ENCODE data around the gene TMEM184A.
A peak's percentile ranks its signal among the peaks of the same experiment; 100 is the strongest.

Gene TMEM184A

DNA sequence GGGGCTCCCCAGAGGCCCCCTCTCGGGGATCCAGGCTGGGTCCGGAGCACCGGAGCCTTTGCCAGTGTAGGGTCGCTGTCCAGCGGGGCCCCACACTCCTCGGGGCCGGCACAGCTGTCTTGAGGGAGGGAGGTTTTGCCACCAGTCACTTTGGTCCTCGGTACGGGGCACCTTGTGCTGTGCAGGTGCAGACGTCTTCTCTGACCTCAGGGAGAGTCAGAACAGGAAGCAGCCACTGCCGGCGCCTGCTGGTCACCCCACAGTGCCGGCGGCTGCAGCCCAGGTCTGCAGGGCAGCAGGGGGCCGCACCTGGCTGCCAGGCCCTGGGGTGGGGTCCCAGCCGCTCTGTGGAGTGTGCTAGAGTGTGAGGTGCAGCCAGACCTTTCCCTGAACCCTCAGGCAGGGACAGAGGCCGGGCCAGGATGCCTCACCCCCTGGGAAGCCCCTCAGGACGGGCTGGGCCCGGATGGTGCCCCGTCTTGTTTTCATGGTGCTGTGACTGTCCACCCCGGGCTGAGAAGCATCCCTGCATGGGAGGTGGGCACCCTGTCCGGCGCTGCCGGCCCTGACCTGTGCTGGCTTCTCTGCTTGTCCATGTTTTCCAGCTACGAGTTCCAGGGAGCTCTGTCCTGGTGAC is 17.3 kb downstream of the TMEM184A start:
- no peak for DNase-seq

DNA sequence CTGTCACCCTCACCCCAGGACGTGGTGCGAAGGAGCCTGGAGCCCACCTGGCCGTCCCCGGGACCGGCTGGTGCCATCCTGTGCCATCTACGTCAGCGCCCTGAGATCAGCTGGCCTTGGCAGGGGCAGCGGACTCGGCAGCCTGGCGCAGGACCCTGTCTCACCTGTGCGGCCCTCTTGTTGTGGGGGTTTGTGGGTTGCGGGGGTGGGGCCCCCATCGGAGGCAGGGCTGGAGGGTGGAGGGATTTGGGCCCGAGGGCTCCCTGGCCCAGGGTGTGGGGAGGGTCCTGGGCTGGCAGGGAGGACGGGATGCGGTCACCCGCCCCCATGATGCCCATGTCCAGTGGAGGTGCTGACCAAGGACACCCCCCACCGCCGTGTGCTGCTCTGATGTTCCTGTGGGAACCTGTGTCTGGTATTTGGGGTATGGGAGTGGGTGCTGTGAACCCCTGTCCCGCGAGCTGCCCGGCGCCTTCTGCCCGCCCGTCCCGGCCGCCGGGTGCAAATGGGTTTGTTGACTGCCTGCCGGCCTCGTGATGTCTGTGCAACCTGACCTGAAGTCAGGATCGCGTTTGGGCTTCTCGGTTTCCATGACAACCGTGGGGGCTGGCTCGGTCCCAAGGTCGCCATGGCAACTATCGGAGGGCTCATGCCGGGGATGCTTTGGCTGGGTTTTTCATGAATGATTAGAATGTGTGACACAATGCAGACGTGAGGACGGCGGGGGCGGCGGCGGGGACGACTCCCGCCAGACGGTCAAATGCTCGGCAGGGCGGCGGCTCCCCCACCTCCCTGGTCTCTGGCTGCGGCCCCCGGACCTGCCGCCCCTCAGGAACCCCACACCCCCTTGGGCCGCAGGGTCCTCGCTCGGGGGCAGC is 18.2 kb downstream of the TMEM184A start:
- no peak for DNase-seq

DNA sequence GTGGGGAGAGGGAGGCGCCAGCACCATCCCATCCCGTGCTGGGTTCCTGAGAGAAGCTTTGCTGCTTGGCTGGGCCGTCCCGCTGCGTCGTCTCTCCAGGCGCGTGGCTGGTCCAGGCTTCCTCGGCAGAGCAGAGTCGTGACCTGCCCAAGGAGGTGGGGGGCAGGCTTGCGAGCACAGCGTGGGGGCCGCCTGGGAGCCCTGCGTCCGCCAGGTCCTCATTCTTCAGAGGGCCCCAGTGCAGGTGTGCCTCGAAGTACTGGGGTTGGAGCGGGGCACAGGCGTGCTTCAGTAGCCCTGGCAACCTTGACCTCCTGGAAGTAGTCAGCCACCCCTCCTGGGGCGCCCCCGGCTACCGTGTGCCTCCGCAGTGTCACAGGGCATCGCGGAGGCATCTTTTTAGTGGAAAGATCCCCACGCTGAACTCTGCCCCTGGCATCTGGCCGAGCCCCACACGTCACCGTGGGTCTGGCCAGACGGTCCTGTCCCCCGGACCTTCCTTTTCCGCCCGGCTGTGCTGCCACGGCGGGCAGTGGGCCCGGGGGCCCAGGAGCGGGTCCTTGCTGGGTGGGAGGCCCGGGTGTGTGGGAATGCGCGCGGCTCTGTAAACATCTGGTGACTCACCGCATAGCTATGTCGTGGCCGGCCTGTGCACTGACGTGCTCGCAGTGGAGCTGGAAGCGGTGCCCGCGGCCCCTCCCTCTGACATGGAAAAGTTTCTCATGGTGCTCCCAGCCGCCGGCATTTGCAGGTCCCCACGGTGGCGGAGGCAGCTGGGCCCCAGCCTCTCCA is 19.1 kb downstream of the TMEM184A start:
- no peak for DNase-seq

DNA sequence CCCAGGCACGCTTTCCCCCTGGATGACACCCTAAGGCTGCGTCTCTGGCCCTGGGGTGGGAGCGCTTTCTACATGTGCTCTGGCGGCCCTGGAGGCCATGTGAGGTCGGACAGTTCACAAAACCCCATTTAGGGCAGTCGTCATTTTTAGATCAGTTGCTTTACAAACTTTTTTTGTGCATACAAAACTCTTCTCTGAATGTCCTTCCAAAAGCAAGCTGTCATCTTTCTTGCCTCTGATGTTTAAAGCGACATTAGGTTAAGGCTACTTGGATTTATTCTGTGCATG is 19.6 kb downstream of the TMEM184A start:
- DNase-seq: no peak

DNA sequence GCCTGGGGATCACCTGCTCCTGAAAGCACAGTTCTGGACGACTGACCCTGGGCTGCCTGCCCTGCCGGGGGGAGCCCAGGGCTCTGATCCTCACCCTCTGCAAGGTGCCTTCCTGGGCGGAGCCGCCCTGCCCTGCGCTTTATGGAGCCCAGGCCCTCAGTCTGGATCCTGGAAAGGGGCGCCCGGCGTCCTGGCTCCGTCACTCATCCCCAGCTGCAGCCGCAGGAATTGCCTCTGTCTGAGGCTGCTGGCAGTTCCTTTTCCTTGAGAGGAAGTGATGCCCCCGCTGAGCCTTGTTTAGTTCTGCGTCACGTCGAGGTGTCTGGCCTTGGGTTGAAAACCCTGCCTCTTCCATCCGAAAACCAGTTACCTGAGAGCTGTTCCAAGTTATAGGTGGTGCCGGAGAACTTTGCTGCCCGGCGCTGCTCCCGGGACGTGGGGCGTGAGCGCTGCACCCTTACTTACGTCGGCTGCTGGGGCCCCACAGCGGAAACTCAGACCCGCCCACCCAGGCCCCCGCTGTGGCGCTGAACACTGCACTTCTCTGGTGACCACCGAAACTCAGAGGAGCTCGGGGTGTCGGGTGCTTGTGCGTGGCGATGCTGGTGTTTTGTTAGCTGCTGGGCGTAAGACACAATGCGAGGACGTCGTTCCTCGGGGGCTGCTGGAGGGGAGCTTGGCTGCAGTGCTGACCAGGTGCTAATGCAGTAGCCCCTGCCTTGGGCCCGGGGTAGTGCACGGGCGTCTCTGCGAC is 20.1 kb downstream of the TMEM184A start:
- DNase-seq: no peak

DNA sequence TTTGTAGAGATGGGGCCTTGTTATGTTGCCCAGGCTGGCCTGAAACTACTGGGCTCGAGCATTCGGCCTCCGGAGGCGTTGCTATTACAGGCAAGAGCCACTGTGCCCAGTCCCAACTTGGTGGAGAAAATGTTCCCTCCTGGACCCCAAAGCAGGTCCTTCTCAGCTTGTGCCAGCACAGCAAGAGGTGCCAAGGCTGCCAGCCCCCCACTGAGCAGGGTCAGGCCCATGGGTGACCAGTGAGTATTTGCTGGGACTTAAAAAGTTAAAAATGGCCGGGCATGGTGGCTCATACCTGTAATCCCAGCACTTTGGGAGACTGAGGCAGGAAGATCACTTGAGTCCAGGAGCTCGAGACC is 20.9 kb downstream of the TMEM184A start:
- no peak for DNase-seq

DNA sequence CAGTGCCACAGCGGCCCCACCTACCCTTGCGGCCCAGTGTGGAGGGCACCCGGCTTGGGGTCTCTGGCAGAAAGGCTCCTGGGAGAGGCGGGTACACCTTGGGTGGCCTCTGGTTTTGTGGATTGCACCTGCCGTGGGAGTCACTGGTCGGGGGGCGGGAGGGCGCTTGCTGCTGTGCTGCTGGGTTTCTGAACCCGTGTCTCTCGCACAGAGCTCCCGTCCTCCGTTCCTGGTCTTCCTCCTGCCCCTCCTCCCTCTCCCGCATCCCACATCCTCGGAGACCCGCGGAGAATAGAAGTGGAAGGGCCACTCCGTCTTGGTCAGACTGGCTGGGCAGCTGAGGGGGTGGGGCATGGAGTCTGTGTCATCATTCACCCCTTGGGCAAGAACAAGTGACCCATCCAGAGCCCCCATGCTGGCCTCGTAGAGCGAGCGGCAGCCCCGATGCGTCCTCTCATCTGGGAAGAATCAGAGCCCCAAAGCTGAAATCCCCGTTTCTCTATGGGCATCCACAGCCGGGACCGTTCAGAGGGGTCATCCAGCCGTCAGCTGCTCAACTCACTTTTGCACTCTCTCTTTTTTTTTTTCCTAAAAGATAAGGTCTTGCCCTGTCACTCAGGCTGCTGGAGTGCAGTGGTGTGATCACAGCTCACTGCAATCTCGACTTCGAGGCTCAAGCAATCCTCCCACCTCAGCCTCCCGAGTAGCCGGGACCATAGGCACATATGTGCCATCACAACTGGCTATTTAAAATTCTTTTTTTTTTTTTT is 21.5 kb downstream of the TMEM184A start:
- no peak for DNase-seq

DNA sequence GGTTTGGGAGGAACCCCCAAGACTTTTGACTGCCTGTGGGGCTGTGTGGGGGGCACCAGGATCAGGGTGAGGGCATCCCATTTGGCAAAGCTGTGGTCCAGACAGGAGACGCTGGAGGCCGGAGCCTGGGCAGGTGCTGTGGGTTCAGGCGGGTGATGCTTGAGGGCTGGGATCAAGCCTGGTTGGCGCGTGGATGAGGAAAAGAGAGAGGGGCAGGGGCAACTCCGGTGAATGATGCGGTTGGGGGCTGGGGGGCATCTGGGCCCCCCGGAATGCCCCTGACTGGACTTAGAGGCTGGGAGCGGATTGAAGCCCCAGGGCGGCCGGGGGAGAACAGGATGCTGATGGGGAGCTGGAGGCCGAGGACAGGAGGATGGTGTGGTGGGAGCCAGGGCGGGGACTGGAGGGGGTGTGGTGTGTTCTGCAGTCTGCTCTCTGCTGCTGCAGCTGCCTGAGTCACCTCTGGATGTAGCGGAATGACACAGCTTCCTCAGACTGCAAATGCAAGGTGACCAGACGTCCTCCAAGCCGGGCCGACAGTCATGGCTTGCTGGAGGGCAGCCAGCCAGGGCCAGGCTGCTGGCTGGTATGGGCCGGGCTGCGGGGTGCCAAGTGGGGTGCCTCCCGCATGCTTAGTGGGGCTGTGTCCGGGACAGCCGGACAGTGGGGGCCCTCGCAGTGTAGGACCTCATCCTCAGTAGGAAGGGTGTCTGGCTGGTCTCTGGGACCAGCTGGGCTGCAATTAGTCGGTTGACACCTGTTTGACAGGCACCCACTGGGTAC is 22.3 kb downstream of the TMEM184A start:
- no peak for DNase-seq

DNA sequence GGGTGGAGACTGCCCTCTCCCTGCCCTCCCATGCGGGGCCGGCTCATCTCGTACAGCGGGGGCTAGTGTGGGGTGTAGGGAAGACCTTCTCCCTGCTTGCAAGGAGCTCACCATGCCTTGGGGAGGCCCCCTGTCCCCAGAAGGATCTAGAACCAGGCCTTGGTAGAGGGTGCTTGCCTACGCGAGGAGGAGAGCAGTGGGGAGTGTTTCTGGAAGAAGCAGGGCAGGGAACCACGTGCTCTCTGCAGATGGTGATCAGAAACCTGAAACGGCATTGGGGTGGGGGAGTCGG is 22.8 kb downstream of the TMEM184A start:
- DNase-seq: no peak

DNA sequence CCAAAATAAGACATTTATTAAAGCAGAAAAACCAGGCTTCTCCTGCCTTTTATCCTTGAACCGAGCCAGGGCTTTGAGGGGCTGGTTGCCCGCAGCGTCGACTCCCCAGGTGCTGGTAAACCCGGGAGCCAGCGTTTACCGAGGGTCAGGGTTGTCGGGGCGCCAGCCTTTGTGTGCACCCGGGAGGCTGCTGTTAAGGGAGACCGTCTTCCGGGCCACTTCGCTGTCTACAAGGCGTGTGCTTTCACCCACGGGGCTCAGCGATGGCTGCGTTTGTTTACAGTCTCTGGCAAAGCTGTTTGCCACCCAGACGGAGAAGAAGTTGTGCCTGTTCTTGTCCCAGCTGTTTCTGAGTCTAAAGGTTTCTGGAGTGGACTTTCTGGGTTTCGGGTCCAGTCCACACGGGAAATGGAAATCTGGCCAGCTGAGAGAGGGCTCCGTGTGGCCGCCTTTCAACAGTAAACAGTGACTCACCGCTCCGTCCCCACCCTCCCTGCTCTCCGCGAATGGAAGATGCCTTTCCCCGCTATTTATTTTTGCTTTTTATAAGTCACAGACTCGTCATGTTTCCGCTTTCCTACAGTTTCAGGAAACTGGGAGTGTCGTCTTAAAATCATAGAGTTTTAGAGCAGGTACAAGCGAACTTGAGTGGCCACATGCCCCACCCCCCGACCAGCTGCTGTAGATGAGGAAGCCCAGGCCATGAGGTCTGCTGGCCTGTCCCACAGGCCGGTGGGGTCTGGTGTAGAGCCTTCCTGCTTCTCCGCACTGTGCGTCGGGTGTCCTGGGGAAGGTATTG is 23.4 kb downstream of the TMEM184A start:
- peak; percentile 49 for DNase-seq

DNA sequence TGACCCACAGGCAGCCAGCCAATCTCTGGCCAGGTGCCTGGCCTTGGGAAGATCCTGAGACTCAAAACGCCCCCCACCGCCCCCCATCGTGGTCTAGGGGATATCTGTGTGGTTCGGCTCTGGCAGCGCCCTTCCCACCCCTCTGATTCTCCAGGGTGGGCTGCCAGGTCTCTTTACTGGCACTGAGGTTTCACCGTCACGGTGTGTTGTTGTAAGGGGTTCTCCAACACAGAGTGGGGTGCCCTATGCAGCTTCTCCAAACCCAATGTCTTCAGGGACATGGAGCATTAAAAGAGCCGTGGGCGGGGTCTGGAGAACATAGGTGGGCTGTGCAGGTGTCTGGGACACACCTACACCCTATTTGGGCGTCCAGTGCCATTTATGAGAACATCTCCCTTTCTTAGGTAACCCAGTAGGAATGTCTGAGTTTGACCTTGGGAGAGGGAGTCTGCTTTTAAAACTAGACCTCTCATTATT is 24.0 kb downstream of the TMEM184A start:
- no peak for DNase-seq

DNA sequence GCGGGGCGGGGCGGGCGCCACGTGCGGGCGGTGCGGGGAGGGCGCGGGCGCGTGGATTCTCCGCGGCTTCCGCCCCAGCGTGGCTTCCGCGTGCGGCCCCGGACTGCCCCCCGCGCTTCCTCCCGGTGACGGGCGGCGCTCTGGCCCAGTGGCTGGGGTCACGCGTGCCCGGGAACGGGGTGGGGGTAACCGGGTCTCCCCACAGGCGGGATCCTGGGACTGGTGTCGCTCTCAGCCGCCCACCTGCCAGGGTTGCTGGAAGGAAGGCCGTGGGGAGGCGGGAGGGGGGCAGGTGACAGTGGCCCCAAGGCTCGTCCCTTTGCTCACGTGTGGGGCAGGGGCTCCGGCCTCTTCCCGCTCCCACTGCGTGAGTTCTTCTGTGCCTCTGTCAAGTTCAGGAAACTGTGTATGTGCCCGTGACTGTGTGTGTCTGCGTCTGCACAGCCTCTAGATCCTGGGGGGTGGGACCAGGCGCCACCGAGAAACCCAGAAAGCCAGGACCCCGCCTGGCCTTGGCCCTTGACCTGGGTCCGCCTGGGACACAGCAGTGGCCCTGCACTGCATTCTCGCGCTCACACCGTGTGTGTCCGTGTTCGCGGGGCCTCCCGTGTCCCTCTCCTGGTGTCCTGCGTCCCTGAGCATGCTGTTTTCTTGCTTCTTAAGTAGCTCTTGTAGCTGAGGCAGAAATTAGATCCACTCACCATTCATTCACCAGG is 24.6 kb downstream of the TMEM184A start:
- no peak for DNase-seq

DNA sequence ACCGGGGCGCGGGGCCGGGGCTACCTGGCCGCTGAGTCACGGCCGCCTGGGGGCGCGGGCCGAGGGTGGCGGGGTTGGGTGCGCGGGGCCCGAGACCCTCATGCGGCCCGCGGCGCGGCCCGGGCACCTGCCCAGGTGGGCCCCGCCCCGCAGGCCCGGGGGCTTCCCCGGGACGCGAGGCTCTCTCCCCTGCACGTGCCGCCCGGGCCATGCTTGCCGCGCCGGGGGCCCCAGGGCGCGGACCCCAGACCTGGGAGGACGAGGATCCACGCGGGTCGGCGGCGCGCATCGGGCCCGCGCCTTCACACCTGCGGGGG is 25.1 kb downstream of the TMEM184A start:
- no peak for DNase-seq

DNA sequence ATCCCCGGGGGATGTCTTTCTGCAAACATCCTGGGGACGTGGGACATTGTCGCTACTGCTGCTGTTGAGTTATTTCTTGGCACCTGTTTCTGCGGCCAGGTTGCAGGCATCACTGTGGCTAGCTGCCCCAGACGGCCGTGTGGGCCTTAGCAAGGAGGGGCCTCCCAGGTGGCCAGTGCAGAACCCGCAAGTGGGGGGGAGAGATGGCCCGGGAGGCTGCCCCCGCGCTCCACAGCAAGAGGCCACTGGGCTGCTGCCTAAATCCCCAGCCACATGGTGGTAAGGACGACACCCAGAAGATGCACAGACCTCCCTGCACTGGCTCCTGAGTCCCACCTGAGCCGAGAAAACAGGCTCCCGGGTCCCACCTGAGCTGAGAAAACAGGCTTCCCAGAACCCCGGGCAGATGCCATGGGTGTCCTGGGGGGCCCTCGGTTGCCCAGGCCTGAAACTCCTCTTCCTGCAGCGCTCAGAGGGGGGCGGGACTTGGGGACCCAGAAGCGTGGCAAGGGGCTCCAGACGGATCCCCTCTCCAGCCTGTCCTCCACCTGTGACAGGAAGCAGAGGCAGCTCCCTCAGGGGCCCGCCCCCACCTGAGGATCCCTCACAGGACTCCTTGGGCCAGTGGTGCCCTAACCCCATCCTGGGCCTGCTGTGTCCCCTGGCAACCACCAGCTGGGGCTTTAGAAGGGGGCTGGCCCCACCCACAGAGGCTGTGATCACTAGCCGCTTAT is 26.5 kb downstream of the TMEM184A start:
- DNase-seq: no peak

DNA sequence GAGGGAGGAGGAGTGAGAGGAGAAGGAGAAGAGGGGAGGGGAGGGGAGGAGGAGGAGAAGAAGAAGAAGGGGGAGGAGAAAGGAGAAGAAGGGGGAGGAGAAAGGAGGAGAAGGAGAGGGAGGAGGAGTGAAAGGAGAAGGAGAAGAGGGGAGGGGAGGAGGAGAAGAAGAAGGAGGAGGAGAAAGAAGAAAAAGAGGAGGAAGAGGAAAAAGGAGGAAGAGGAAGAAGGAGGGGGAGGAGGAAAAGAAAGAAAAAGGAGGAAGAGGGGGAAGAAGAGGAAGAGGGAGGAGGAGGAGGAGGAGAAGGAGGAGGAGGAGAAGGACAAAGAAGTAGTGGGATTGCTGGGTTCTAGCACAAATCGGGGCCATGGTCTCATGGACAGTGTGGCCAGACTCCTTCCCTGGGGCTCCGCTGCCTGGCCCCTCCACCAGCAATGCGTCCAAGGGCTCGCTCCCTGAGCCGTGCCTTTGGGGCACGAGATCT is 29.7 kb downstream of the TMEM184A start:
- no peak for DNase-seq

DNA sequence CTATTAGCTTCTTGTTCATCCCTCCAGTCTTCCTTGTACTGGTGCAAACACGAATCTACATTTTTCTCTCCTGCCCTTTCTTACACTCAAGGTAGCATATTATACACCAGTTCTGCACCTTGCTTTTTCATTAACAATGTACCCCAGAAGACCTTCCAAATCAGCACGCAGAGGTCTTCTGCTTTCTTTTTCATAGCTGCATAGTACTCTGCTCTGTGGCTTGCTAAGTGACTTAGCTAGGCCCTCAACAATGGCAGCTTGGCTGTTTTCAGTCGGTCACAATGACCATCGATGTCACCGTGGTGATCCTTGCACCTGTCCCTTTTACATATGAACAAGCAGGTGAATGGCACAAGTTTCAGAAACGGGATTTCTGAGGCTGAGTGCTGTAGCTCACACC is 30.6 kb downstream of the TMEM184A start:
- no peak for DNase-seq

DNA sequence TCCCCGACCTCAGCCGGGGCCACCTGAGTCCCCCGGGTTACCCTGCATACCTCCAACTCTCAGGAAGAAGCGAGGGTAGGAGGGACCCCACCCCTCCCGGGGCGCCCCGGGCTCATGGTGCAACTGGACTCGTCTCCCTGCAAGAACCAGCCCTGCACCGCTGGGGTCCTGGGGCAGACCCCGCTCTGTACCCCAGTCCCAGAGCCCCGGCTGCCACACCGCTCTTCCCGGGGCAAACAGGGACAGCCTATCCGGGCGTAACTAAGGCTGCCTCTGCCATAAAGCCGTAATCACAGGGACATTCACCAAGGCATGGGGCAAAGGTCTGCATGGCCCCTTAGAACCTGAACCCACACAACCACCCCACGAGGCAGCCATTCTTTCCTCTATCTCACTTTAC is 32.2 kb downstream of the TMEM184A start:
- no peak for DNase-seq

DNA sequence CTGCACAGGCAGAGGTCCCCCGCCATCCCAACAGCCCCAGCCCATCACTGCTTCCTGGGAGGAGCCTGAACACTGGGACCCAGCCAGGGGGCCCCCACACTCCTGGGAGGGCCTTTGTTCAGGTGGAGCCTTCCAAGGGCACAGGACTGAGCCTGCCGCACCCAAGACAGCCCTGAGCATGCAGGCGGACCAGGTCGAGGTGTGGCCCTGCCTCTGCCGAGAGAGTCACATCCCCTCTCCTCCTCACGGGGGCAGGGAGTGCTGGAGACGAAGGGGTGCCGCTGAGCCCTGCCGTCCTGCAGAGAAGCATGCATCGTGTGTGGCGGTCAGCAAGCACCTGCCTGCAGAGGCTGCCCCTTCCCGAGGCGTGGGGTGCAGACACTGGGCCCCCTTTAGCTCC is 32.8 kb downstream of the TMEM184A start:
- no peak for DNase-seq

DNA sequence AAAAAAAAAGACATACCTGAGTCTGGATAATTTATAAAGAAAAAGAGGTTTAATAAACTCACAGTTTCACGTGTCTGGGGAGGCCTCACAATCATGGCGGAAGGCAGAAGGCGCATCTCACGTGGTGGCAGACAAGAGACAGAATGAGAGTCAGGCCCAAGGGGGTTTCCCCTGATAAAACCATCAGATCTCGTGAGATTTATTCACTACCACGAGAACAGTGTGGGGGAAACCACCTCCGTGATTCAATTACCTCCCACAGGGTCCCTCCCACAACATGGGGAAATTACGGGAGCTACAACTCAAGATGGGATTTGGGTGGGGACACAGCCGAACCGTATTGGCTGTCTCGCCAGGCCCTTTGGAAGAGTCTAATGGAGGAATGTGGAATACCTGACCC is 34.5 kb downstream of the TMEM184A start:
- DNase-seq: no peak

Data from activated CD4-positive, alpha-beta T cell treated with anti-CD3 and anti-CD28 coated beads for 1 hour (primary cell).